Transverse colon (tissue), 3 donors: ENCODE results near the gene HIF3A.

Experiments
- CTCF ChIP-seq, 5 experiments: fragments of 200-600 bp in 3 of 5; fragments of 450-650 bp in 2 of 5; sonication (generic) in 3 of 5; IDR thresholded peaks; 1 replicate in 2 of 5; 2 replicates in 3 of 5; pipeline ENCODE4 v1.5.1; 2016 to 2017; ENCODE audit warnings: antibody characterized with exemption in 5 of 5, inconsistent platforms in 3 of 5, mild to moderate bottlenecking in 2 of 5, moderate library complexity in 1 of 5
- POLR2A ChIP-seq: fragments of 450-650 bp; IDR thresholded peaks from one replicate; pipeline ENCODE4 v1.6.1; 2016; ENCODE audit warnings: antibody characterized with exemption, mild to moderate bottlenecking, moderate library complexity

GRCh38 chr19:46347985-46348384 is 51.1 kb downstream of the HIF3A start:
- TF ChIP-seq CTCF (IDR thresholded peaks at IDR 0.05) (no peak), POLR2A (no peak)
